HepG2 (cell line): ENCODE data around the gene PIP. TPM values are rescaled to one million over a fixed set of nuclear protein-coding genes. Genes with fewer than 3 reads are reported as not detected.
"Not testable (repeated sequence)": the region's sequence is repeated elsewhere in the genome, so short reads cannot be mapped to it uniquely, and the experiment has no call there.

Experiments used
- ATAC-seq: fragments of 200-7000 bp; cut with Tn5 transposase; 3 replicates; pipeline ENCODE4 v1.9.1; 2020; ENCODE audit warnings: mild to moderate bottlenecking, moderate library complexity
- BruUV-seq: library from RNA; stranded (reverse); fragments of 400-500 nt; replicated peaks from 2 replicates; lab custom pipeline; 2021; lab: Mats Ljungman, UMichigan
- CTCF ChIA-PET: fragments of 300-600 bp; formaldehyde crosslinking; extraction: SDS; loops from one replicate; lab custom pipeline; 2021; ENCODE audit warnings: low total read pairs, inconsistent platforms, low intra/inter-chr PET ratio; lab: Yijun Ruan, JAX
- POLR2A ChIA-PET: fragments of 350-600 bp; sonication (Branson Sonifier 250); formaldehyde crosslinking; loops from one replicate; lab custom pipeline; 2020; ENCODE audit warnings: antibody characterized with exemption, inconsistent platforms; lab: Yijun Ruan, JAX
- DNase-seq: peaks from one replicate; pipeline ENCODE4 v3.0.0-alpha.2; 2015; ENCODE audit warnings: low spot score
- FAIRE-seq: peaks from 3 replicates; lab custom pipeline; 2011; peaks lifted over from hg19 to GRCh38; lab: Jason Lieb, UNC
- H2AFZ ChIP-seq: one replicate; pipeline ENCODE4 v1.6.1; 2011; ENCODE audit warnings: low read length, inconsistent platforms
- H3K27ac ChIP-seq: fragments of 300-600 bp; 3 replicates; pipeline ENCODE4 v1.8.0; 2011; ENCODE audit warnings: mixed run types, mild to moderate bottlenecking, mixed read lengths, low read length, inconsistent platforms; ENCODE audit not compliant: insufficient read depth; ENCODE audit errors: extremely low read length
- H3K27me3 ChIP-seq, 2 experiments: fragments of 200-600 bp in 1 of 2; 2 replicates in 1 of 2; 3 replicates in 1 of 2; pipeline versions ENCODE4 v1.6.0 to v1.8.0; 2011; ENCODE audit warnings: low read length in 2 of 2, mild to moderate bottlenecking in 2 of 2, moderate library complexity in 2 of 2, inconsistent platforms in 1 of 2; ENCODE audit not compliant: insufficient read depth in 2 of 2, control insufficient read depth in 1 of 2
- H3K36me3 ChIP-seq, 2 experiments: fragments of 200-600 bp in 1 of 2; replicated peaks in 1 of 2; 2 replicates in 1 of 2; 3 replicates in 1 of 2; pipeline versions ENCODE4 v1.5.1 to v1.8.0; 2011; ENCODE audit warnings: low read length in 2 of 2, inconsistent platforms in 1 of 2; ENCODE audit not compliant: insufficient read depth in 2 of 2, control insufficient read depth in 1 of 2
- H3K4me1 ChIP-seq: 2 replicates; pipeline ENCODE4 v1.5.1; 2012; ENCODE audit warnings: low read length, inconsistent platforms; ENCODE audit not compliant: insufficient read depth
- H3K4me2 ChIP-seq: 2 replicates; pipeline ENCODE4 v1.6.0; 2011; ENCODE audit warnings: low read depth, low read length, inconsistent platforms
- H3K4me3 ChIP-seq, 3 experiments: fragments of 200-600 bp in 1 of 3; sonication (generic), shearing (Covaris generic) in 1 of 3; replicated peaks in 1 of 3; 2 replicates each; pipeline ENCODE4 v1.5.1; 2011 to 2016; ENCODE audit warnings: low read length in 3 of 3, inconsistent platforms in 2 of 3, low read depth in 2 of 3, mild to moderate bottlenecking in 2 of 3, control low read depth in 1 of 3, mixed read lengths in 1 of 3; ENCODE audit not compliant: insufficient read depth in 1 of 3
- H3K79me2 ChIP-seq: one replicate; pipeline ENCODE4 v1.6.1; 2011; ENCODE audit warnings: low read length, inconsistent platforms; ENCODE audit not compliant: insufficient read depth
- H3K9ac ChIP-seq: 2 replicates; pipeline ENCODE4 v1.6.0; 2011; ENCODE audit warnings: mild to moderate bottlenecking, low read depth, low read length, inconsistent platforms; ENCODE audit not compliant: insufficient read depth
- H3K9me3 ChIP-seq: 2 replicates; pipeline ENCODE4 v1.5.1; 2012; ENCODE audit warnings: mild to moderate bottlenecking, low read length
- H4K20me1 ChIP-seq: 2 replicates; pipeline ENCODE4 v1.6.0; 2011; ENCODE audit warnings: inconsistent platforms, mild to moderate bottlenecking, low read length, moderate library complexity; ENCODE audit not compliant: insufficient read depth
- CEBPB ChIP-seq: IDR thresholded peaks from 2 replicates; pipeline ENCODE4 v1.6.1; 2011; ENCODE audit warnings: low read depth, low read length, improper control_type of control experiment, borderline replicate concordance
- NKX3-1 ChIP-seq: sonication (generic); formaldehyde crosslinking; IDR thresholded peaks from 2 replicates; pipeline ENCODE4 v1.5.0; 2020; ENCODE audit warnings: missing genetic modification reagents
- ZNF788 ChIP-seq: sonication (generic); formaldehyde crosslinking; IDR thresholded peaks from 2 replicates; pipeline ENCODE4 v1.5.0; 2020; ENCODE audit warnings: mild to moderate bottlenecking, missing genetic modification reagents, borderline replicate concordance
- WGBS: methylation state at CpG from one replicate; pipeline ENCODE4 v1.1.6; 2017; ENCODE audit warnings: low lambda C conversion rate; 5-methylcytosine and 5-hydroxymethylcytosine counted together
- in situ Hi-C: cut with HindIII; loops from 2 replicates; pipeline ENCODE4 v1.10.0; 2017; ENCODE audit warnings: low pct_unique_long_range_greater_than_20kb; ENCODE audit not compliant: extremely low pct_ligation_motif_present
- intact Hi-C: fragments of 100-400 bp; cut with micrococcal nuclease; formaldehyde crosslinking; loops from one replicate; pipeline ENCODE4 v1.10.0; 2022; ENCODE audit not compliant: unreplicated experiment
- polyA plus RNA-seq, 8 experiments: library from polyadenylated mRNA; depleted of rRNA in 3 of 8; stranded (reverse) in 7 of 8; unstranded in 1 of 8; fragments of >200 nt; fragmentation: Illumina TruSeq in 4 of 8; extraction: Trizol in 4 of 8; gene quantifications; 2 replicates each; pipeline versions ENCODE4 v1.2.1 to v1.2.3, GENCODE V29; 2011 to 2016; ENCODE audit warnings: low read depth in 4 of 8, missing spikeins in 1 of 8, mixed read lengths in 1 of 8; ENCODE audit not compliant: insufficient read depth in 1 of 8
- total RNA-seq, 5 experiments: library from RNA; depleted of rRNA; stranded (reverse); fragments of >200 nt; fragmentation: Illumina TruSeq; extraction: Trizol; gene quantifications; 2 replicates each; pipeline ENCODE4 v1.2.3, GENCODE V29; 2016; ENCODE audit warnings: low read depth in 1 of 5

PIP gene
- total and polyA plus RNA-seq, 2 of the 13 experiments (the other 11 are each of a cell fraction or from before 2014, with no cell fraction given): not detected

- FAIRE-seq (no peak), DNase-seq (peak; percentile 1)
Measured at GRCh38 chr7:143104759-143105158, 27.1 kb upstream of the PIP start.

GRCh38 chr7:143108019-143108418 lies 23.9 kb upstream of the PIP start:
- H3K9ac ChIP-seq, BruUV-seq, H3K36me3 ChIP-seq, ATAC-seq, H3K27ac ChIP-seq, H2AFZ ChIP-seq, POLR2A ChIA-PET, H3K9me3 ChIP-seq, intact Hi-C loops, H3K27me3 ChIP-seq, DNase-seq, CTCF ChIA-PET, FAIRE-seq, H3K4me1 ChIP-seq, H4K20me1 ChIP-seq, H3K4me3 ChIP-seq, H3K79me2 ChIP-seq, H3K4me2 ChIP-seq, in situ Hi-C loops: not testable (repeated sequence)
- 62% methylated on average over 3 of the region's 3 CpGs for WGBS

More at GRCh38 chr7:143104759-143105158, 27.1 kb upstream of the PIP start:
- Histone ChIP-seq H3K4me3 (no peak overlapping the region), H3K9me3 (peaks cover 6% of the 10 kb centered on the region), H3K4me2 (no peak overlapping the region), H3K27ac (no peak overlapping the region), H4K20me1 (no peaks in the 10 kb centered on the region), H3K27me3 (no peaks in the 10 kb centered on the region), H3K79me2 (no peaks in the 10 kb centered on the region), H3K36me3 (no peaks in the 10 kb centered on the region), H2AFZ (no peak overlapping the region), H3K9ac (no peak overlapping the region)
- intact Hi-C loops (no loop called here), in situ Hi-C loops (no loop called here)
- BruUV-seq: no TSS peak
- CTCF ChIA-PET: no interaction called here
- POLR2A ChIA-PET: no interaction called here
- TF ChIP-seq ZNF788 (CRISPR knock-in tag): no peak
- TF ChIP-seq CEBPB: peak; percentile 48; the same call in 1 of the 2 replicates
- TF ChIP-seq NKX3-1: no peak
- TF ChIP-seq, all 625 proteins: peak for 1
- H3K4me1 ChIP-seq: no peaks in the 10 kb centered on the region
- peak; percentile 23; the same call in 1 of the 3 replicates for ATAC-seq
